GM04503 (cell line): ENCODE results near the gene ADAM33.

ENCODE experiments used
- DNase-seq: peaks from one replicate; pipeline ENCODE4 v3.0.0-alpha.2; 2012; ENCODE audit warnings: low read depth

ADAM33 gene

DNA sequence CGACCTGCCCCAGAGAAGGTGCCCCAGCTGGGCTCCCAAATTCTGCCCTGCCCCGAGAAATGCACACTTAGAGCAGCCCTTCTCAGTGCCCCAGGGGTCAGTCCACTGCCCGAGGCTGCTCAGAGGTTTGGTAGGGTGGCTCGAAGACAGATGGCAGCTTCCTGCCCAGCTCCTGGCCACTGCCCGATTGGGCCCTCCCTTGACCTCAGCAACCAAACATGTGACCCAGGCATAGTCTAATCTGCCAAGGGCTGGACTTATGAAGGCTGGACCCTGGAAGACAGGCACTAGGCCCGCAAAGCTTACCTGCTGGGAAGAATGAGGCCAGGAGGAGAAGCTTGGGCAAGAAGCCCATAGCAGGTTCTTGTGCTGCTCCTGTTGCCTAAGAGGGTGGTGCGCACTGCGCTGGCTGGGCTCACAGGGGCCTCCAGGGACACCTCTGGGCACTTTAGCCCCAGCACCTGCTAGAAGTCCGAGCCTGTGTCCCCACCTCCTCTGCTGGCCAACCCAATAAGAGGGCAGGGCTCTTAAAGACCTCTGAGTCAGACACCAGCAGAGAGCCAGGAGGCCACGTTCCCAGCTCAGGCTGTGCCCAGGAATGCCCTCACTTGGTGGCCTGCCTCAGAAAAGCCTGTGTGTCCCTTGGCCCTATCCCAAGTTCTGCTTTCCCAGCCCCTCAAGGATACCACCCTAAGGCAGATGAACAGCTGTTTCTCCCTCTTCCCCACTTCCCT, 25.1 kb upstream of the ADAM33 start:
- DNase-seq: no peak

DNA sequence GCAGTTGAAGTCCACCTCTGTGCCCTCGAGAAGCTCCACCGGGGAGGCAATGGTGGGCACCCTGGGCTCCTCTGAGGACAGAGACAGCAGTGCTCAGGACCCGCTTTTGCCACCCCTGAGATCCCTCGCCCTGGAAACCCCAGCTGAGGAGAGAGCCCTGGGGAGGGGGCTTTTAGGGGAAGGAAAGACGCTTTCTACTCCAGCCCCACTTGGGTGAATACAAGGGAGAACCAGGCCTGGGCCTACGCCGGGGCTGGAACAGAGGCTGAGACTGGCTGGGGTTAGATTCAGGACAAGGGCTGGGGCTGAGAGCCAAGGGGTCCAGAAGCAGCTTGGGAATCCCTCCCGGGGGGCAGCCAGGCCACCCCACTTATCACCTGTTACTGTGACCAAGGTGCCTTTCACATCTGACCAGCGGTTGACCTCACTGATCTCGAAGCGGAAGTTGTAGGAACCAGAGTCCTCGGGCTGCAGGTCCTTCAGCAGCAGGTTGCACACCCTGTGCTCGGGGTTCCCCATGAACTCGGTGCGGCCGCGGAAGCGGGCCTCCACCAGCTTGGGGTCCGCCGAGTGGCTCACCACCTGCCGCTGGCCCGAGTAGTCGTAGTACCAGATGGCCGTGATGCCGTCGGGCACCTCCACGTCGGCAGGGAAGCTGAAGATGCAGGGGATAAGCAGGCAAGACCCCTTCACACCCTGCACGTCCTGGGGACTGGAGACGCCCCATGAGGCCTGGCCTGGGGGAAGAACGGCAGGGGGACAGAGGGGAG, 24.3 kb upstream of the ADAM33 start:
- DNase-seq: no peak

DNA sequence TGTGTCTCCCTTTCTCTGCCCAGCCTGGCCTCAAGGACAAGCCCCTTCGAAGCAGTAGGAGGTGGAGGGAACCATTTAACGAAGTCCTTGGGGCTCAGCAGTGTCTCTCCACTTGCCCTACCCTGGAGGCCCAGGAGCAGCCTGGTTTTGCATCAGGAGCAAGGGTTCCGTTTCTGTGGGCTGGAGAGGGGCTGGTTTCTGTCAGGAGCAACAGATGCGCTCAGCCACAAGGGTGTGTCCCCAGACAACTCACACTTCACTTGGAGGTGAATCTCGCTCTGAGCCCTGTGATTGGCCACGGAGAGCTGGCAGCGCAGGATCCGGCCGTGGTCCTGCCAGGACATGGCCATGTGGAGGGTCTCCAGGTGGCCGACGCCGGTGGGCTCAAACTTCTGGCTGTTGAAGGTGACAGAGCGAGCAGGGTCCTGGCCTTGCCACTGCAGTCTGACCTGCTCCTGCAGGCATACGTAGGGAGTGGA, 23.7 kb upstream of the ADAM33 start:
- DNase-seq: no peak

DNA sequence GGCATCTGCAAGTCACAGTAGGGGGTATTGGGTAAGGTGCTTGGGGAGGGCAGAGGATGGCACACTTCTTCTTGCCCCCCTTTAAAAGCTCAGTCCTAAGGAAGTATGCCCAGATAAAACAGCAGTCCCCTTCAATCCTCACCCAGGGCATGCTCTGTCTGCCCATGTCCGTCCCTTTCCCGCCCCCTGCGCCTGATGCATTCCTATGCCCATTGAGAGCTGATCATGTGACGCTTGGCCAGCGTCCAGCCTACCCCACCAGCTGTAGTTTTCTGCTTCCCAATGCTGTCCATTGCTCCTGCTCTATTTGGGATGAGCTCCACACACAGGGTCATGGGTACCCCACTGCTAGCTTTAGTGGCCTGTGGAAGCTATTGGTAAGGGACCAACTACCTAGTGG, 22.3 kb upstream of the ADAM33 start:
- no peak for DNase-seq

DNA sequence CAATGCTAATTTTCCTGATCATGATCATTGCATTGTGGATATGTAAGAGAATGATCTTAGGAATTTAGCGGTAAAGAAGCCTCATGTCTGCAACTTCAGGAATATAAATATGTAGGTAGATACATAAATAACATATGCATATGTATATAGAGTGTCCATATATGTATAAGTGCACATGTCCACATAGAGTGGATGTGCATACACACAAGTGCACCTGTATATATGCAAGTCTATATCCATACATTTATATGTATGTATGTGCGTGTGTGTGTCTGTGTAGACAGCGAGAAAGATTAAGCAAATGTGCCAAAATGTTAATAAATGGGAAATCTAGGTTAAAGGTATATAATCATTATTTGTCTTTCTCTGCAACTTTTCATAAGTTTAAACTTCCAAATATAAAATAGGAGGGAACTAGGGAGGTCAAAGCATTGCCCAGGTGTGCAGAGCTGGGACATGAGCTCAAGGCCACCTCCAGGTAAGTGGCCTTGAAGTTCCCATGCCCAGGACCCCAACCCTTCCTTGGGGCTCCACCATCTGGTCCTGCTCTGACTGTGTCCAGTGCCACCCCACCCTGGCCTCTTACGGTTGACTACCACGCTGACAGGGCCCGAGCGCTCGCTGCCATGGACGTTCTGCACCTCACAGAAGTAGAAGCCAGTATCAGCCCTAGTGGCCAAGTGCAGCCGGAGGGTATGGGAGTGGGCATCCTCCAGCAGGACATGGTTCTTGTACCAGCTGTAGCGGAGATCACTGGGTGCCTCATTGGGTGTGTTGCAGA, 21.0 kb upstream of the ADAM33 start:
- DNase-seq: no peak

DNA sequence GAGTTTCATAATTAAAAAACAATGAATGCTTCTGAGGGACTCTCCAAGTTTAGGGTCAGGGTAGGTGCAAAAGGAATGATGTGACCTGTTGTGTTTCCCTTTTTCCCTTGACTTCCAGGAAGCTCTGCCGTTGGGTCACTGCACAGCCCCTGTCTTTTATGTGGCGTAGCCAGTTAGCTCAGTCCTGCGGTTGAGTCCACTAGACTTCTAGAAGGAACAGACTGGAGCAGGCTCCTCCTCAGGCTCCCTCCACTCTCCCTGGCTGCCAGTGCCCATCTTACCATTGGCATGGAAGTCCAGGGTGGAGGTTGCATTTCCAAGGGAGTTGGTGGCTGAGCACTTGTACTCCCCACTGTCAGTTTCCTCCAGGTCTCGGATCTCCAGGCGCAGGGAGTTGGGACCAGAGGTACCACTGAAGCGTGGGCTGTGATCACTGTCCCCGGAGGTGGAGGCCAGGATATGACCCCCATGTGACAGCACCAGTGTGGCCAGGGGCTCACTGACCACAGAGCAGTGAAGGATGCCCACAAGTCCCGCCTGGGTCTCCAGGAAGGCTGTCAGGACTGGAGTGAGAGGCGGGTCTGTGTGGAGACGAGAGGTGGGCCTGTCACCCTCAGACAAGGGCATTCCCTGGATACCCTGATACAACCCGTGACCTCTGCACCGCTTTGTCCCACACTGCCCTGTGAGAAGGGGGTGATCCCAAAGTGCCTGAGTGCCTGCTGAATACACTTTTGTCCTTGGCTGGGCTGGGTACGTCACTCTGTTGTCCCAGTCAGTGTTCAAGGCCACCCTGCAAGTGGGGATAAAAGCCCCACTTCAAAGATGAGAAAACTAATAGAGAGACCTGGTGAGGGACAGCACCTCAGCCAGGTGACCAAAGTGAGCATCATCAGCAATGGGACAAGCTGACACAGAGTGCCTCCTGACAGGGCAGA, 19.5 kb upstream of the ADAM33 start:
- DNase-seq: no peak

DNA sequence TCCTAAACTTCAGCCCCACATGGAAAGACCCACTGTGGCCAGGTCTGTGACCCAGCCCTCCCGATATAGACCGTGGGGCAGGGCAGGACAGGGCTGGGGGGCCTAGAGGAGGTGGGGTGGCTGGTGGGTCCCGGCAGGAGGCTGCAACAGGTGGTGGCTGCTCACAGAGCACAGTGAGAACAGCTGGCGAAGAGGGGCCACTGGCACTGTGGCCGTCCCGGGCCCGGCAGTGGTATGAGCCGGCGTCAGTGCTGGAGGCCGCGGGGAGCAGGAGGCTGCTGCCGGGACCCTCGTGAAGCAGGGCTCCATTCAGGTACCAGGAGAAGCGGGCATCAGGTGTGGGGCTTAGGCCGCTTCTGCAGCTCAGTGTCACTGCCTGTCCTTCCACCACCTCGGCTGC, 17.2 kb upstream of the ADAM33 start:
- no peak for DNase-seq

DNA sequence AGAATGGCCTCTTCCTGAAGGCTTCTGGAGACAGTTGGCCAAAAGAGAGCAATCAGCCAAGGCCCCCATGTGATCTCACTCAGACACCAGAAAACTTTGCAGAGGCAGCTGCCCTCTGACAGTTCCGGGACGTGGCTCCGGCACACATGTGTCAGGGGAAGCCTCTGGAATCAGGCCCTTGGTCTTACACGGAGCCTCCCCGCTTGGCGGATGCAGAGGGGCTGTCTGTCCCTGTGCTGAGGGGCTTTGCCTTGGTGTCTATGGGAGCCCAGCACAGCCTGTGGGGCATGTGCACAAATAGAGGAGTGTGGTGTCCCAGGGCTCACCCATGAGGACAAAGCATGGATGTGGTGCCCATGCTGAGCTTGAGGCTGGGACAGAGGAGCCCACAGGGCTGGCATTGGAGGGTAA, 16.8 kb upstream of the ADAM33 start:
- DNase-seq: no peak

DNA sequence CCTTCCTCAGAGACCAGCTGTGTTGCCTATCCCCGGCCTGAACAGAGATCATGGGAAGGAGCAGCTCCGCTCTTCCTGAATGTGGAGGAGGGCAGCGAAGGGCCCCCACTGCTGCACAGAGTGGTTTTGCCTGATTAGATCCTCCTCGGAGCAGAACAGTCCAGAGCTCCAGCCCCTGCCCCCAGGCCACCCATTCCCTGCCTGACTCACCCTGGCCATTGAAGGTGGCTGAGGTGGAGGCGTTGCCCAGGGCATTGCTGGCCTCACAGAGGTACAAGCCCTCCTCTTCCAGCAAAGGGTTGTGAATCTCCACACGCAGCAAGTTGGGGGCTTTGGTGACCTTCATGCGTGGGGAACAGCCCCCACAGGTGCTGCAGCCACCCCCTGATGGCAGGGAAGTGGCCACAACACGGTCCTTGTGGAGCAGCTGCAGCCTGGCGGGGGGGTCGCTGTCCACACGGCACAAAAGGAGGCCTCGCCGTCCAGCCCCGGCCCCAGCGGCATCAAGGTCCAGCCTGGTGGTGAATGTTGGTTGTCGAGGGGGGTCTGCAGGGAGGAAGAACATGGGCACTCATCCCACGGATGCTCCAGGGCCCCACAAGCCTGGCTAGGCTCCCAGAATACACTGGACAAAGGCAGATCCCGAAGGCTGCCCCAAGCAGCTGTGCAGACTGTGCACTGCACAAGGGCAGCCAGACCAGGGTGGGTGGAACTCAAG, 15.9 kb upstream of the ADAM33 start:
- no peak for DNase-seq

DNA sequence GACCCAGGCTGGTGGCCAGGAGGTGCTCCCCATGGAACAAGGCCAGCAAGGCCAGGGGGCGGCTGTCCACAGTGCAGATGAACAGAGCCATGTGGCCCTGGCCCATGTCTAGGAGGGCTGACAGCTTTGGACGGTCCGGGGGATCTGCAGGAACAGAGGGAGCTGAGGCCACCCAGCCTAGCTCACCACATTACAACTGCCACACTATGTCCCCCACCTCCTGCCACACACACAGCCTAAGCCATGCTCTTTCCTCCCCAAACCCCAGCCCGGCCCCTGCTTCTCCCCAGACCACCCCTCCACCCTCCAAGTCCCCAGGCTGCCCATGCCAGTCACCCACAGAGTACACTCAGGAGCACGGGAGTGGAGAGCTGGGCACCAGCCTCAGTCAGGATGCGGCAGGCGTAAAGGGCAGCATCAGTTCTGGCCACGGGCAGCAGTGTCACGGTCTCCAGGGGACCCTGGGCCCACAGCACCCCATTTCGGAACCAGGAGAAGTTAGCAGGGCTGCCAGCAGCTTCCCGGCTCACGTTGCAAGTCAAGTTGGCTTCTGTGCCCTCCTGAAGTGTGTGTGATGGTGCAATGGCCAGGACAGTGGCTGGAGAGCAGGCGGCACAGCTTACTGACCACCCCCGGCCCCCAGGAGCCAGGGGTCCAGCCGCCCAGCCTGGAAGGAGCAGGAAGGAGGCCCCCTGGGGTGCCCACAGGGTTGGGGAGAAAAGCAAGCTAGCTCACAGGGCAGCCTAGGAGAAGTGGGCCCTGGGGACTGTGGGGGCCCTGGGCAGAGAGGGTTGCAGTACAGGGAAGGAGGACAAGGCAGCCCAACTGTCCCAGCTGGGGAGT, 15.2 kb upstream of the ADAM33 start:
- DNase-seq: no peak

DNA sequence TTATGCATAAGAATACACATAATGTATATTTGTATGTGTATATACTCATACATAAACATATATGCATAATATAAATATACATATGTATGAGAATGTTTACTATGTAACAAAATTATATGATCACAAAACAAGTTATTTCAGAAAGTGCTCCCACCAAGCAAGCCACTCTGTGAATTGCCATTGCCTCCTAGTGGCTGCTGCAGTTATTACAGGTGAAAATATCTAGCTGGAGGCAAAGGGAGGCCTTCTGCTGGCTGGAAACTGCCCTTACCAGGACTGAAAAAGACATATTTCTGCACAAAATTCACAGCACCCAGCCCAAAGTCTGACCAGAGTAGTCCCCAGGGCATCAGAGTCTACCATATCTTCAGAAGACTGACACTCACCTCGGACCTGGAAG, 14.4 kb upstream of the ADAM33 start:
- DNase-seq: no peak

DNA sequence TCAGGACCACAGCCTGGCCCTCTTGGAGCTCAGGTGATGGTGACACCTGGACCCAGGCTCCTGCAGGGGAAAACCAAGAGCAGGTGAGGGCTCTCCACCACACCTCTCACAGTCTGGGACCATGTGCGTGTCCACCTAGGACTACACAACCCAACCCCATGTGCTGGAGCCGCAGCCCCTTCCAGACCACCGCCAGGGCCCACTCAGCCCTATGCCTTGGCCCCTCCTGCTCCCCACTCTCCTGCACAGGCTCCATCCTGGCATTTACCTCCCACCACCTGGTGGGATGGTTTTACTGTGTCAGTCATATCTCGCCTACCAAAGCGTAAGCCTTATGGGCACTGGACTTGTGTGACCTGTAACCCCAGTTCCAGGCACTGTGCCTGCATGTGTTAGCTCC, 13.1 kb upstream of the ADAM33 start:
- DNase-seq: no peak

DNA sequence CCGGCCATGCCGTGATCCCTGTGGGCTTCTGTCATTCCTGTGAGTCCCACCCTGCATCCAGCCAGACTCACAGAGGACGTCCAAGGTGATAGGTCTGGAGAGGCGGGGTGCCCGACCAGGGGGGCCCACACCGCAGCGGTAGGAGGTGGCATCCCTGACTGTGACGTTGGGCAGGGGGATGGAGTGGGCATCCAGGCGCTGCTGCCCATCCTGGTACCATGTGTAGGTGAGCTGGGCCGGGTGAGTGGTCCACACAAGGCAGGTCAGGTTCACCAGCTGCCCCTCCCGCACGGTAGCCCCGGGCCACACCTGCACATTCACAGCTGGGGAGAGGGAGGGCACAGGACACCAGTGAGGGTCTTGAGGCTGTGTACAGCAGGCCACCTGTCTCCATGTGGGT, 11.6 kb upstream of the ADAM33 start:
- no peak for DNase-seq

DNA sequence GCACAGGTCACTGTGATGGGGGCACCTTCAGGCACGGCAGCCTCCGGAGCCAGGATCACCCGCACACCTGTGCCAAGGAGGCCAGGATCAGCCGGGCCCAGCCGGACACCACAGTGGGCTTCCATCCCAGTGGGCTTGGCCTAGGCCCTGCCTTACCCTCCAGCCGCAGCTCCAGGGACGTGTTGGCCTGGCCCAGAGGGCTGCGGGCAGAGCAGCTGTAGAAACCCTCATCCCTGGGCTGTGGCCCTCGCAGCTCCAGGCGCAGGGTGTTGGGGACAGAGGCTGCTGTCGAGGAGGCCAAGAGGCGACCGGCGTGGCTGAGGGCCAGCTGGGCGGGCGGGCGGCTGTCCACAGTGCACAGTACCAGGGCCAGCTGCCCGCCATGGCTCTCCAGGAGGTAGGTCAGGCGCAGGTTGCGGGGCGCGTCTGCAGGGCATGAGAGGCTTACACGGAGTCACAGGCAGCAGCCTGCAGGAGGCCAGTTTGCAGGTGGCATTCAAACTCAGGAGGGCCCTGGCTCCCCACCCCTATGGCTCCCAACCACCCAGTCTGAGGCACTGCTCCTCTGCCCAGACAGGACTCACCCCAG, 11.0 kb upstream of the ADAM33 start:
- DNase-seq: no peak

DNA sequence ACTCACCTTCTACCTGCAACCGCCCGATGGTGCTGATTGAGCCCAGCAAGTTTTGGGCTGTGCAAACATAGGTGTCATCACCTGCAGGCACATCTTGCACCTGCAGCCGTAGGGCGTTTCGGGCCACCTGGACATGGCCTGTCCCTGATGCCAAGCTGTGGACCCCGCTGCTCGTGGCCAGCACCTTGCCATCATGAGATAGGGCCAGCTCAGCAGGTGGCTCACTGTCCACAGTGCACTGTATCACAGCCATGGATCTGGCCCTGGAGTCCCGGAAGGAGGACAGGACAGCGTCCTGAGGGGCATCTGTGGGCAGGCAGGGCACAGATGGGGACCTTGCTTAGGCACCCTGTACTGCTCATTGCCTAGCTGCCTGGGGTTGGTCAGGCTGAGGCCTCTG, 10.1 kb upstream of the ADAM33 start:
- DNase-seq: no peak

DNA sequence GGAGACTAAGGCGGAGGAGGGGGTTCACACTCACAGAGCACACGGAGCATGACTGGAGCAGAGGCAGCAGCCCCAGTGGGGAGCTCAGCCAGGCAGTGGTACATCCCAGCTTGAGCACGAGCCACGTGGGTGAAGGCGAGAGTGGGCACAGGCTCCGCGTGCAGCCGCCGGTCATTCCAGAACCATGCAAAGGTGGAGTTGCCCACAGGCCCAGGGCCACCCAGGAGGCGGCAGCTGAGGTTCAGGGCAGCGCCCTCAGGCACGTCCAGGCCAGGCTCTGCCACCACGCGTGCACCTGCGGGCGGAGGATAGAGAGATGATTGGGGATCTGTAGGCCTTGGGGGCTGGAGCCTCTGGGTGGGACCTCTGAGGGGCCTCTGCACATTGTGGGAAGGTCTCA, 9.5 kb upstream of the ADAM33 start:
- DNase-seq: no peak

DNA sequence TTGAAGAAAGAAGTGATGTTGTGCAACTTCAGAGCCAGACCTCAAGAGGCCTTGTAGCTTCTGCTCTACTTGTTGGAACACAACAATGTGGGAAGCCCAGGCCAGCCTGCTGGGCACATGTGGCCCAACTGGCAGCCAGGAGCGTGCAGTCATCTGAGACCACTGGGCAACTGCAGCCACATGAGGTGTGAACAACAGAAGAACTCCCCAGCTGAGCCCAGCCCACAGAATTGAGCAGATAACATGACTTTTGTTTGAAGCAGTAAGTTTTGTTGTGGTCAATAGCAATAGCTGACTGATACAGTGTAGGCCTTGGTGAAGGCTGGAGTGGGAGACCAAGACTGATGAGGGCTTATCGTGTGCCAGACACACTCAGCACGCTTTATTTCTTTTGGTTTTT, 8.6 kb upstream of the ADAM33 start:
- DNase-seq: no peak

DNA sequence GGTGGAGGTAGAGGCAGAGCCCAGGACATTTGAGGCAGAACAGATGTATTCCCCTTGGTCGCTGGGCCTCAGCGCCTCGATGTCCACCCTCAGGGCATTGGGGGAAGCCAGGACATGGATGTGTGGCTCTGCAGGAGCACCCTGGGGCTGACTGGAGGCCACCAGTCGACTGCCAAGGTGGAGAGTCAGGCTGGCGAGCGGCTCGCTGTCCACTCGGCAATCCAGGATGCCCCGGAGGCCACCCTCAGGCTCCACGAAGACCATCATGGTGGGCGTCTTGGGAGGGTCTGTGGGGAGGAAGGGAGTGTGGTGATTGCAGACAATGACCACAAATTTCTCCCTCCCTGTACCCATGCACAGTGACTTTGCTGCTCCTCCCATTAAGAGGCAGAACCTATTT, 8.2 kb upstream of the ADAM33 start:
- no peak for DNase-seq

DNA sequence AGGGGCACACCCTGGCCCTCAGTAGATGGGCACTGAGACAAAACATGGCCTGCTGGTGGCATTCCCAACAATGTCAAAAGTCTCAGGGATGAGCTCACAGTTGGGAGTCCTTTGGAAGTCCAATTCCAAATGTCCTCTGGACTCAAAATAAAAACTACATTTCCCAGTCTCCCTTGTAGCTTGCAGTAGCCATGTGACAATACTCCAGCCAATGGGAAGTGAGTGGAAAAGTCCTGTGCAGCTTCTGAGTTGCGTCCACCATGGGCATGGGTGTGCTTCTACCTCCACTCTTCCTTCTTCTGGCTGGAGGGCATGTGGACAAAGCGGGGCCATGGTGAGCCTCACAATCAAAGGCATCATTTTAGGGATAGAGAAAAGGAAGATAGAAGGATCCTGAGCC, 5.8 kb upstream of the ADAM33 start:
- DNase-seq: peak; percentile 44

DNA sequence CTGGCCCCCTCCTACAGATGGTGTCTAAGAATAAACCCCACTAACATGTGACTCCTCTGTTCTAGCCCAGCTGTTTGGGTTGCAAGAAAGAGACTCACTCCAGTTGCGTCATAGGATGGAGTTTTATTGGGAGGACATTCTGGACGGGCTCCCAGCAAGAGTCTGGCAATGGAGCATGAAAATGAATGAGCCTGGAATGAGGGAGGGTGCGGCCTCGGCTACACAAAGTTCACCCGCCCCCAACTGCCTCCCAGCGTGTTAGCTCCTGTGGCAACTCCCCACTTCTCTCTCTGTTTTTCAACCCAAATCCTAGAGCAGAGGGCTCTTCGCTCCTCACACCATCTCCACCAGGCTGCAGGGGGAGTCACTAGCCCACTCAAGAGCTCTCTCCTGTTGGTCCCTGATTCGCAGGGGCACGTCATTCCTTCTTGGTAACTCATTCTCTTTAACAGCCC, 5.1 kb upstream of the ADAM33 start:
- peak; percentile 93 for DNase-seq
